Smooth muscle cell (in vitro differentiated cells): ENCODE data around the gene PRDM5. TPM values are rescaled to one million over a fixed set of nuclear protein-coding genes. Genes with fewer than 3 reads are reported as not detected.
"Not testable (repeated sequence)": the region's sequence is repeated elsewhere in the genome, so short reads cannot be mapped to it uniquely, and the experiment has no call there.

Source experiments
- DNase-seq: peaks from one replicate; lab custom pipeline; 2025; ENCODE audit not compliant: unreplicated experiment; lab: John Stamatoyannopoulos, UW
- H2AFZ ChIP-seq: fragments of 200-600 bp; sonication (generic); 2 replicates; pipeline ENCODE4 v1.6.0; 2016; ENCODE audit warnings: antibody characterized with exemption, low read depth, mild to moderate bottlenecking
- H3F3A ChIP-seq: fragments of 200-600 bp; sonication (generic); 2 replicates; pipeline ENCODE4 v1.6.0; 2017; ENCODE audit warnings: antibody characterized with exemption, low read depth
- H3K27ac ChIP-seq: fragments of 200-600 bp; sonication (generic); 2 replicates; pipeline ENCODE4 v1.5.1; 2016; ENCODE audit warnings: low read depth, mild to moderate bottlenecking
- H3K27me3 ChIP-seq: fragments of 200-600 bp; sonication (generic); 2 replicates; pipeline ENCODE4 v1.6.1; 2016; ENCODE audit warnings: low read depth, mild to moderate bottlenecking
- H3K36me3 ChIP-seq: fragments of 200-600 bp; sonication (generic); 2 replicates; pipeline ENCODE4 v1.5.1; 2016; ENCODE audit warnings: low read depth
- H3K4me1 ChIP-seq: fragments of 200-600 bp; sonication (generic); 2 replicates; pipeline ENCODE4 v1.5.1; 2016; ENCODE audit warnings: low read depth
- H3K4me2 ChIP-seq: fragments of 200-600 bp; sonication (generic); 2 replicates; pipeline ENCODE4 v1.6.0; 2016; ENCODE audit warnings: mild to moderate bottlenecking
- H3K4me3 ChIP-seq: fragments of 200-600 bp; sonication (generic); 2 replicates; pipeline ENCODE4 v1.5.1; 2016; ENCODE audit warnings: mild to moderate bottlenecking
- H3K79me2 ChIP-seq: fragments of 200-600 bp; sonication (generic); 2 replicates; pipeline ENCODE4 v1.6.0; 2016; ENCODE audit warnings: low read depth, mild to moderate bottlenecking
- H3K9ac ChIP-seq: fragments of 200-600 bp; sonication (generic); 2 replicates; pipeline ENCODE4 v1.6.0; 2016; ENCODE audit warnings: low read depth
- H3K9me3 ChIP-seq: fragments of 200-600 bp; sonication (generic); replicated peaks from 2 replicates; pipeline ENCODE4 v1.5.1; 2016; ENCODE audit warnings: low read depth
- H4K20me1 ChIP-seq: fragments of 200-600 bp; sonication (generic); 2 replicates; pipeline ENCODE4 v1.6.0; 2016; ENCODE audit warnings: low read depth
- CTCF ChIP-seq: fragments of 200-600 bp; sonication (generic); IDR thresholded peaks from 2 replicates; pipeline ENCODE4 v1.5.1; 2017; ENCODE audit warnings: borderline replicate concordance, mild to moderate bottlenecking, antibody characterized with exemption; ENCODE audit not compliant: insufficient read depth, poor library complexity, severe bottlenecking
- WGBS: methylation state at CpG from one replicate; pipeline ENCODE4 v1.1.7; 2016; ENCODE audit warnings: low lambda C conversion rate; 5-methylcytosine and 5-hydroxymethylcytosine counted together
- polyA plus RNA-seq: library from polyadenylated mRNA; unstranded; fragments of >200 nt; fragmentation: Nextera tagmentation; extraction: Ambion mirVana; gene quantifications from 2 replicates; pipeline ENCODE4 v1.2.1, GENCODE V29; 2016
- total RNA-seq: library from RNA; depleted of rRNA; stranded (reverse); fragments of >200 nt; gene quantifications from 2 replicates; pipeline ENCODE4 v1.2.3, GENCODE V29; 2014

The PRDM5 gene
- total and polyA plus RNA-seq, 2 experiments from 2014 or later, result 3.3 to 8.6 TPM

GRCh38 chr4:120664851-120665250 is 257.7 kb downstream of the PRDM5 start:
- Histone ChIP-seq H3K9ac (no peak overlapping the region), H3K4me3 (no peak overlapping the region), H3K4me2 (no peak overlapping the region), H3K36me3 (no peaks in the 10 kb centered on the region), H3K27me3 (no peaks in the 10 kb centered on the region), H3K27ac (no peak overlapping the region), H4K20me1 (no peaks in the 10 kb centered on the region), H2AFZ (no peak overlapping the region), H3K9me3 (no peaks in the 10 kb centered on the region), H3K79me2 (no peaks in the 10 kb centered on the region), H3F3A (no peaks in the 10 kb centered on the region), H3K4me1 (no peaks in the 10 kb centered on the region)
- 58% methylated on average over 3 of the region's 3 CpGs for WGBS
- no peak for DNase-seq
- no peak for TF ChIP-seq CTCF

- no peak overlapping the region for H2AFZ ChIP-seq
- H3K9me3 ChIP-seq, result no peaks in the 10 kb centered on the region
- H3K79me2 ChIP-seq, result no peaks in the 10 kb centered on the region
- peak overlapping the region; percentile 8 for H3K27ac ChIP-seq
- peak overlapping the region; percentile 20 for H3K4me2 ChIP-seq
- H4K20me1 ChIP-seq, result no peaks in the 10 kb centered on the region
- no peak for DNase-seq
- no peaks in the 10 kb centered on the region for H3F3A ChIP-seq
- H3K36me3 ChIP-seq, result no peaks in the 10 kb centered on the region
- H3K4me1 ChIP-seq, result no peaks in the 10 kb centered on the region
- no peak overlapping the region for H3K9ac ChIP-seq
- H3K4me3 ChIP-seq, result no peak overlapping the region
- H3K27me3 ChIP-seq, result no peaks in the 10 kb centered on the region
- 37% methylated on average over 7 of the region's 7 CpGs for WGBS
- no peak for TF ChIP-seq CTCF
These were observed 262.8 kb downstream of the PRDM5 start for GRCh38 chr4:120659616-120660170.

- H3K4me1 ChIP-seq, result no peaks in the 10 kb centered on the region
- H3K79me2 ChIP-seq, result no peaks in the 10 kb centered on the region
- no peak for DNase-seq
- no peaks in the 10 kb centered on the region for H3F3A ChIP-seq
- no peak overlapping the region for H3K9ac ChIP-seq
- WGBS, result 46% methylated on average over 7 of the region's 7 CpGs
- no peak overlapping the region for H2AFZ ChIP-seq
- no peak for TF ChIP-seq CTCF
- no peaks in the 10 kb centered on the region for H3K27me3 ChIP-seq
- H3K36me3 ChIP-seq, result no peaks in the 10 kb centered on the region
- no peak overlapping the region for H3K27ac ChIP-seq
- no peaks in the 10 kb centered on the region for H3K9me3 ChIP-seq
- no peak overlapping the region for H3K4me2 ChIP-seq
- H3K4me3 ChIP-seq, result no peak overlapping the region
- H4K20me1 ChIP-seq, result no peaks in the 10 kb centered on the region
These were observed 263.8 kb downstream of the PRDM5 start for GRCh38 chr4:120658772-120659171.

- Histone ChIP-seq H3F3A (no peaks in the 10 kb centered on the region), H3K79me2 (no peaks in the 10 kb centered on the region), H3K4me1 (no peaks in the 10 kb centered on the region), H3K27ac (no peak overlapping the region), H3K9me3 (no peaks in the 10 kb centered on the region), H3K27me3 (no peaks in the 10 kb centered on the region), H3K4me3 (no peak overlapping the region), H2AFZ (no peak overlapping the region), H3K36me3 (no peaks in the 10 kb centered on the region), H3K9ac (no peak overlapping the region), H3K4me2 (no peak overlapping the region), H4K20me1 (no peaks in the 10 kb centered on the region)
- WGBS, result 92% methylated on average over 2 of the region's 2 CpGs
- no peak for DNase-seq
- TF ChIP-seq CTCF, result no peak
These were observed 268.5 kb downstream of the PRDM5 start for GRCh38 chr4:120653804-120654573.

- not testable (repeated sequence) for H3K36me3 ChIP-seq, H2AFZ ChIP-seq, H3K79me2 ChIP-seq, H3K4me2 ChIP-seq, H3K9ac ChIP-seq, H3K9me3 ChIP-seq, H3K4me3 ChIP-seq, H3K27ac ChIP-seq, DNase-seq, H3K4me1 ChIP-seq, H3F3A ChIP-seq, H4K20me1 ChIP-seq, H3K27me3 ChIP-seq
- WGBS, result 78% methylated on average over 10 of the region's 10 CpGs
These were observed 274.2 kb downstream of the PRDM5 start for GRCh38 chr4:120648336-120648735.
